NCI-H1092 (cell line): ENCODE results near the gene EDIL3.

ENCODE experiments used
- DNase-seq: peaks from one replicate; lab custom pipeline; 2025; lab: John Stamatoyannopoulos, UW

EDIL3 gene

GRCh38 chr5:83900306-83900705, 484.4 kb downstream of the EDIL3 start:
- no peak for DNase-seq

GRCh38 chr5:83899326-83899970, 485.2 kb downstream of the EDIL3 start:
- no peak for DNase-seq

GRCh38 chr5:83895860-83896259, 488.8 kb downstream of the EDIL3 start:
- DNase-seq, result no peak

- no peak for DNase-seq
Measured at GRCh38 chr5:83891261-83891660, 493.4 kb downstream of the EDIL3 start.
